Measurements from ENCODE around the gene SEZ6. TPM values are rescaled to one million over a fixed set of nuclear protein-coding genes. Genes with fewer than 3 reads are reported as not detected.

The SEZ6 gene
- polyA plus RNA-seq, 3 donors = 0.17 to 0.33 (median 0.18) TPM

GRCh38 chr17:29014716-29015115 is 8.9 kb upstream of the SEZ6 start:
- H2AFZ ChIP-seq (ENCODE audit: insufficient read depth, low read depth, low read length, poor library complexity, severe bottlenecking) = no peak overlapping the region
- Mint-ChIP-seq H3K36me3 (no peaks in the 10 kb centered on the region), H3K27ac (peak overlapping the region in 1 of 7 donors; percentile 15), H3K9me3 (peaks cover 0 to 2% (median 0%) of the 10 kb centered on the region in 7 donors), H3K27me3 (ENCODE audit: low read depth in 3 of 3) (peaks cover 31 to 70% (median 33%) of the 10 kb centered on the region in 3 donors), H3K4me3 (no peak overlapping the region), H3K4me1 (peaks cover 13% of the 10 kb centered on the region)
- H3K27me3 ChIP-seq (ENCODE audit: control insufficient read depth in 2 of 2, insufficient read depth in 2 of 2, low read length in 2 of 2) = peaks cover 12 to 34% of the 10 kb centered on the region in 2 donors
- no peak overlapping the region for H3K4me3 ChIP-seq (replicated peaks in 1 of 3; ENCODE audit: low read depth in 2 of 3, low read length in 3 of 3)
- no peak overlapping the region for H3K4me2 ChIP-seq (replicated peaks; ENCODE audit: extremely low read depth, low read length, poor library complexity, severe bottlenecking)
- H3K9ac ChIP-seq (ENCODE audit: insufficient read depth, low read length, poor library complexity, severe bottlenecking) = no peak overlapping the region
- no peak overlapping the region for H3K27ac ChIP-seq (ENCODE audit: low read depth in 1 of 2, low read length in 2 of 2)
- no peak for TF ChIP-seq CTCF (IDR thresholded peaks at IDR 0.05)
- H4K20me1 ChIP-seq (ENCODE audit: insufficient read depth, low read length) = no peaks in the 10 kb centered on the region
- DNase-seq = no peak
- intact Hi-C loops (cut with micrococcal nuclease) = loop anchor here in 1 of 2 donors (5.0 kb wide), 1 partner anchor 47 kb away; no protein-coding TSS in a partner anchor
- no peaks in the 10 kb centered on the region for H3K9me3 ChIP-seq (replicated peaks in 1 of 2; ENCODE audit: control insufficient read depth in 1 of 2, insufficient read depth in 1 of 2, low read length in 2 of 2)
- no peaks in the 10 kb centered on the region for H3K36me3 ChIP-seq (replicated peaks in 1 of 2; ENCODE audit: control insufficient read depth in 1 of 2, insufficient read depth in 2 of 2, low read length in 2 of 2)
- H3K79me2 ChIP-seq (ENCODE audit: insufficient read depth, low read length) = no peaks in the 10 kb centered on the region
- peaks cover 2 to 4% of the 10 kb centered on the region in 2 donors for H3K4me1 ChIP-seq (ENCODE audit: control insufficient read depth in 1 of 2, insufficient read depth in 2 of 2, low read length in 2 of 2)
- WGBS (ENCODE audit: insufficient coverage) = no CpG with 5 or more reads among the region's 5 CpGs

GRCh38 chr17:29012535-29012934 is 6.7 kb upstream of the SEZ6 start:
- Mint-ChIP-seq H3K27ac (peak overlapping the region in 1 of 7 donors; percentile 26), H3K4me3 (no peak overlapping the region), H3K27me3 (ENCODE audit: low read depth in 3 of 3) (peaks cover 23 to 63% (median 25%) of the 10 kb centered on the region in 3 donors), H3K9me3 (peaks cover 0 to 3% (median 0%) of the 10 kb centered on the region in 7 donors), H3K4me1 (peaks cover 2% of the 10 kb centered on the region), H3K36me3 (no peaks in the 10 kb centered on the region)
- no peak for DNase-seq
- no peak overlapping the region for H3K9ac ChIP-seq (ENCODE audit: insufficient read depth, low read length, poor library complexity, severe bottlenecking)
- no peak overlapping the region for H3K4me2 ChIP-seq (replicated peaks; ENCODE audit: extremely low read depth, low read length, poor library complexity, severe bottlenecking)
- no peaks in the 10 kb centered on the region for H3K9me3 ChIP-seq (replicated peaks in 1 of 2; ENCODE audit: control insufficient read depth in 1 of 2, insufficient read depth in 1 of 2, low read length in 2 of 2)
- no peaks in the 10 kb centered on the region for H3K79me2 ChIP-seq (ENCODE audit: insufficient read depth, low read length)
- H3K27me3 ChIP-seq (ENCODE audit: control insufficient read depth in 2 of 2, insufficient read depth in 2 of 2, low read length in 2 of 2) = peaks cover 11 to 32% of the 10 kb centered on the region in 2 donors
- H3K36me3 ChIP-seq (replicated peaks in 1 of 2; ENCODE audit: control insufficient read depth in 1 of 2, insufficient read depth in 2 of 2, low read length in 2 of 2) = no peaks in the 10 kb centered on the region
- H4K20me1 ChIP-seq (ENCODE audit: insufficient read depth, low read length) = no peaks in the 10 kb centered on the region
- TF ChIP-seq CTCF (IDR thresholded peaks at IDR 0.05) = no peak
- intact Hi-C loops (cut with micrococcal nuclease) = loop anchor here in 1 of 2 donors (5.0 kb wide), 1 partner anchor 45 kb away; no protein-coding TSS in a partner anchor
- H2AFZ ChIP-seq (ENCODE audit: insufficient read depth, low read depth, low read length, poor library complexity, severe bottlenecking) = no peak overlapping the region
- H3K27ac ChIP-seq (ENCODE audit: low read depth in 1 of 2, low read length in 2 of 2) = no peak overlapping the region
- no peaks in the 10 kb centered on the region for H3K4me1 ChIP-seq (ENCODE audit: control insufficient read depth in 1 of 2, insufficient read depth in 2 of 2, low read length in 2 of 2)
- 100% methylated on average over 1 of the region's 1 CpG for WGBS (ENCODE audit: insufficient coverage)
- no peak overlapping the region for H3K4me3 ChIP-seq (replicated peaks in 1 of 3; ENCODE audit: low read depth in 2 of 3, low read length in 3 of 3)

Data from CD14-positive monocyte (primary cell).